Measurements from ENCODE around the gene EMP1.

Gene EMP1

GRCh38 chr12:13200841-13201240 is 4.3 kb downstream of the EMP1 start:
- H3K9me3 ChIP-seq (ENCODE audit: control insufficient read depth in 5 of 5, low read length in 5 of 5), result no peaks in the 10 kb centered on the region
- H3K9ac ChIP-seq (ENCODE audit: low read length in 5 of 5), result peak overlapping the region; percentile 77 to 100 (median 96)
- H3K4me1 ChIP-seq (ENCODE audit: control insufficient read depth in 5 of 5, insufficient read depth in 5 of 5, low read length in 5 of 5), result peaks cover 30 to 83% (median 75%) of the 10 kb centered on the region in 5 donors
- peak overlapping the region; percentile 100 for H3K27ac ChIP-seq (ENCODE audit: low read depth, low read length)
- peak overlapping the region; percentile 90 to 99 (median 95) for H3K4me3 ChIP-seq (ENCODE audit: low read depth in 1 of 5, low read length in 5 of 5)
- H3K27me3 ChIP-seq (ENCODE audit: control insufficient read depth in 5 of 5, insufficient read depth in 4 of 5, low read length in 5 of 5), result no peaks in the 10 kb centered on the region
- H3K36me3 ChIP-seq (ENCODE audit: control insufficient read depth in 5 of 5, insufficient read depth in 5 of 5, low read length in 5 of 5), result peaks cover 9 to 52% (median 34%) of the 10 kb centered on the region in 5 donors

DNA sequence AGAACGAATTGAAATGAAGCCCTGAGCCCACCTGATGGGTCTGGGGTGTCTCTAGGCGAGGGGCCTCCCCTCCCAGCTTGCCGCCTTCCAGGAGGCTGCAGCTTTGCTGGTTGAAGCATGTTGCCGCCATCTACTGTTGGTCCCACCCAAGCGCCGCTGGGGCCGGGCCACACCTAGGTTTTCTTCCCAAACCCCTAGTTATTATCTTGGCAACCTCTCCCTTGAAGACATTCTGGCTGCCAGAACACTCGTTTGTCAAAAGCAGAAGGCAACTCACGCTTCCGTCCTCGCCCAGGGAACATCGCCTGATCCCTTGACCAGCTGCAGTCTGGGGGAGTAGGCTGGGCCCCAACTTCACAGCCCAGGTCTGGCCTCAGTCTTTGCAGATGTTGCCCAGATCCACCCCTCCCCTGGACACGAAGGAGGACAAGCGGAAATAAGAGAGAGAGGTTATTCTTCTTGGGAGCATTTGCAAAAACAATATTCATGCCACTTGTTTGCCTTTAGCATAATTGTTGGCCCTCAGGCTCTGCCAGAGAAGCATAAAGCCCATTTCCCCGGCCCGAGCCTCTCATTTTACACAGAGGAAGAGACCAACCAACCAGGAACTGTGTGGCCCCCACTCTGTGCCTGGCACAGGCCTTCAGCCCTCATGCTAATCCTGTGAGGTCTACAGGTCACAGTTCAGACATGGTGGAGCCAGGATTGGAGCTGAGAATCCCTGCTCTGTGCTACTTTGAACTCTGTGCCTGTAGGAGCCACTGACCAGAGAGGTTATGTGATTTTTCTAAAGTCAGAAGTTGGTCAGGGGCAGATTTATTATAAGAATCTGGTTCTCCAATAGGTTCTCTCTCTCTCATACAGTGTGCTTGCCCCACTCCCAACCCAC is 6.8 kb downstream of the EMP1 start:
- Histone ChIP-seq H3K36me3 (ENCODE audit: control insufficient read depth in 5 of 5, insufficient read depth in 5 of 5, low read length in 5 of 5) (peaks cover 19 to 73% (median 44%) of the 10 kb centered on the region in 5 donors), H3K27ac (ENCODE audit: low read depth, low read length) (peak overlapping the region; percentile 100), H3K4me3 (ENCODE audit: low read depth in 1 of 5, low read length in 5 of 5) (peak overlapping the region; percentile 90 to 99 (median 95)), H3K9me3 (ENCODE audit: control insufficient read depth in 5 of 5, low read length in 5 of 5) (no peaks in the 10 kb centered on the region), H3K27me3 (ENCODE audit: control insufficient read depth in 5 of 5, insufficient read depth in 4 of 5, low read length in 5 of 5) (no peaks in the 10 kb centered on the region), H3K4me1 (ENCODE audit: control insufficient read depth in 5 of 5, insufficient read depth in 5 of 5, low read length in 5 of 5) (peaks cover 33 to 98% (median 94%) of the 10 kb centered on the region in 5 donors), H3K9ac (ENCODE audit: low read length in 5 of 5) (peak overlapping the region; percentile 23 to 100 (median 96))

- peak overlapping the region in 2 of 5 donors; percentile 30 to 99 for H3K9ac ChIP-seq (ENCODE audit: low read length in 5 of 5)
- peak overlapping the region; percentile 100 for H3K27ac ChIP-seq (ENCODE audit: low read depth, low read length)
- no peaks in the 10 kb centered on the region for H3K9me3 ChIP-seq (ENCODE audit: control insufficient read depth in 5 of 5, low read length in 5 of 5)
- H3K4me1 ChIP-seq (ENCODE audit: control insufficient read depth in 5 of 5, insufficient read depth in 5 of 5, low read length in 5 of 5), result peaks cover 36 to 100% (median 100%) of the 10 kb centered on the region in 5 donors
- no peaks in the 10 kb centered on the region for H3K27me3 ChIP-seq (ENCODE audit: control insufficient read depth in 5 of 5, insufficient read depth in 4 of 5, low read length in 5 of 5)
- peak overlapping the region in 4 of 5 donors; percentile 31 to 99 (median 97) for H3K4me3 ChIP-seq (ENCODE audit: low read depth in 1 of 5, low read length in 5 of 5)
- peaks cover 19 to 76% (median 42%) of the 10 kb centered on the region in 5 donors for H3K36me3 ChIP-seq (ENCODE audit: control insufficient read depth in 5 of 5, insufficient read depth in 5 of 5, low read length in 5 of 5)
Measured at GRCh38 chr12:13204428-13204827, 7.9 kb downstream of the EMP1 start.

- H3K9me3 ChIP-seq (ENCODE audit: control insufficient read depth in 5 of 5, low read length in 5 of 5), result no peaks in the 10 kb centered on the region
- H3K27me3 ChIP-seq (ENCODE audit: control insufficient read depth in 5 of 5, insufficient read depth in 4 of 5, low read length in 5 of 5), result no peaks in the 10 kb centered on the region
- peaks cover 37 to 100% (median 98%) of the 10 kb centered on the region in 5 donors for H3K4me1 ChIP-seq (ENCODE audit: control insufficient read depth in 5 of 5, insufficient read depth in 5 of 5, low read length in 5 of 5)
- peak overlapping the region; percentile 20 to 51 (median 37) for H3K4me3 ChIP-seq (ENCODE audit: low read depth in 1 of 5, low read length in 5 of 5)
- H3K9ac ChIP-seq (ENCODE audit: low read length in 5 of 5), result peak overlapping the region; percentile 41 to 78 (median 55)
- H3K36me3 ChIP-seq (ENCODE audit: control insufficient read depth in 5 of 5, insufficient read depth in 5 of 5, low read length in 5 of 5), result peaks cover 16 to 75% (median 44%) of the 10 kb centered on the region in 5 donors
- peak overlapping the region; percentile 100 for H3K27ac ChIP-seq (ENCODE audit: low read depth, low read length)
Measured at GRCh38 chr12:13205809-13206559, 9.5 kb downstream of the EMP1 start.

DNA sequence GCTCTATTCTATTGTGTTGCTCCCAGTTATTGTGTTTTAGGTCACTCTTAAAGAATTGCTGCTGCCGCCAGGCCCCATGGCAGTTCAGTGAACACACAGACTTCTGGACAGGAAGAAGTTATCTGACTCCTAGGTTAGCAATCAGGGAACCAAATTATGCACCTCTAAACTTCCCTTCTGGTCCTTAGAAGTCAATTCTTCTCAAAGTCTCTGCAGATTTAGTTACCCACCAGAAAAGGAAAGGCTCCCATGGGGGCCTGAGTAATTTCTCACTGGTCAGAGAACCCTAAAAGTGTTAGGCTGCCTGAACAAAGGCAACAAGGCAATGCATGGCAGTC is 10.0 kb downstream of the EMP1 start:
- Histone ChIP-seq H3K36me3 (ENCODE audit: control insufficient read depth in 5 of 5, insufficient read depth in 5 of 5, low read length in 5 of 5) (peaks cover 21 to 80% (median 46%) of the 10 kb centered on the region in 5 donors), H3K4me3 (ENCODE audit: low read depth in 1 of 5, low read length in 5 of 5) (peak overlapping the region; percentile 14 to 51 (median 26)), H3K4me1 (ENCODE audit: control insufficient read depth in 5 of 5, insufficient read depth in 5 of 5, low read length in 5 of 5) (peaks cover 32 to 100% (median 97%) of the 10 kb centered on the region in 5 donors), H3K27me3 (ENCODE audit: control insufficient read depth in 5 of 5, insufficient read depth in 4 of 5, low read length in 5 of 5) (no peaks in the 10 kb centered on the region), H3K9me3 (ENCODE audit: control insufficient read depth in 5 of 5, low read length in 5 of 5) (no peaks in the 10 kb centered on the region), H3K9ac (ENCODE audit: low read length in 5 of 5) (peak overlapping the region in 2 of 5 donors; percentile 40 to 60), H3K27ac (ENCODE audit: low read depth, low read length) (peak overlapping the region; percentile 100)

DNA sequence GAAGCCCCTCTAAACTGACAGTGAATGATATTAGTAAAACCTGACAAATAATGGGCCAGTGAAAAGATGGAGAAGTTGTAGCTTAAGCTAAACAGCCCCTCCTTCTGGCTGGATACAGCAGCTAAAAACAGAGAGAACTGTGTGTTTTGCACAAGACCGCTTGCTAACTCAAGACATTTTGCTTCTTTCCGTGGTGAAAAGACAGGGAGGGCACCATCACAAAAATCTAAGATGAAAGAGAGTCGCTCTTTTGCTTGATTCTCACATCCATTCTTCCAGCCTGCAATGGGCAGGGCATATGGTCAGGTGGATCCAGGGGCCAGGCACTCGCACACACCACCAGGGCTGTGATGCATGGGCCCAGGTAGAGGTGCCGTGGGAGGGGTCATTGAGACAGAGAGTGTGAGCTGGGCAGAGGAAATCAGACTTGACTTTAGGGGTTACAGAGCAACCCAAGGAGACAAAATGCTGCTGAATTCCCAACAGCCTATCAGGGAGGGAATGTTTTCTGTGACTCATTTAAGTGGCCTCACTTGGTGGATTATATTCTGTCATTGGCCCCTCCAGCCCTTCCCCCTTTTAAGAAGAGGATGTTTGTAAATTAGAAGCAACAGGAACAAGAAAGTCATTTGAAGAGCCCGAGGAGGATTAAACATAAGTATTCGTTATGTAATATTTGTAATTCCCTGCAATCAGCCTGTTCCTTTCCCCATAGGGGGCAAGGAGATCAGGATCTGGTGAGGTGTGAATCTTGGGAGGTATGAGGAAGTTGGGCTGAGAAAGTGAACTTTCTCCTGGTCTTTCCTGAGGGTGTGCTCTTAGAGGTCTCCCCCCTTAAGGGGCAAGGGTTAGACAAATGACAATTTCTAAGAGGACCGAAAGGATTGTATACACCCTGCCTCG is 12.3 kb downstream of the EMP1 start:
- Histone ChIP-seq H3K27ac (ENCODE audit: low read depth, low read length) (peak overlapping the region; percentile 100), H3K9ac (ENCODE audit: low read length in 5 of 5) (peak overlapping the region; percentile 37 to 54 (median 39)), H3K36me3 (ENCODE audit: control insufficient read depth in 5 of 5, insufficient read depth in 5 of 5, low read length in 5 of 5) (peaks cover 37 to 84% (median 59%) of the 10 kb centered on the region in 5 donors), H3K9me3 (ENCODE audit: control insufficient read depth in 5 of 5, low read length in 5 of 5) (no peaks in the 10 kb centered on the region), H3K4me1 (ENCODE audit: control insufficient read depth in 5 of 5, insufficient read depth in 5 of 5, low read length in 5 of 5) (peaks cover 22 to 84% (median 79%) of the 10 kb centered on the region in 5 donors), H3K4me3 (ENCODE audit: low read depth in 1 of 5, low read length in 5 of 5) (peak overlapping the region; percentile 12 to 39 (median 25)), H3K27me3 (ENCODE audit: control insufficient read depth in 5 of 5, insufficient read depth in 4 of 5, low read length in 5 of 5) (no peaks in the 10 kb centered on the region)

GRCh38 chr12:13209436-13210235 is 13.1 kb downstream of the EMP1 start:
- H3K9ac ChIP-seq (ENCODE audit: low read length in 5 of 5), result peak overlapping the region in 4 of 5 donors; percentile 38 to 54 (median 44)
- peaks cover 40 to 84% (median 60%) of the 10 kb centered on the region in 5 donors for H3K36me3 ChIP-seq (ENCODE audit: control insufficient read depth in 5 of 5, insufficient read depth in 5 of 5, low read length in 5 of 5)
- H3K9me3 ChIP-seq (ENCODE audit: control insufficient read depth in 5 of 5, low read length in 5 of 5), result no peaks in the 10 kb centered on the region
- H3K4me3 ChIP-seq (ENCODE audit: low read depth in 1 of 5, low read length in 5 of 5), result peak overlapping the region in 4 of 5 donors; percentile 5 to 25 (median 20)
- H3K4me1 ChIP-seq (ENCODE audit: control insufficient read depth in 5 of 5, insufficient read depth in 5 of 5, low read length in 5 of 5), result peaks cover 18 to 76% (median 71%) of the 10 kb centered on the region in 5 donors
- peak overlapping the region; percentile 100 for H3K27ac ChIP-seq (ENCODE audit: low read depth, low read length)
- no peaks in the 10 kb centered on the region for H3K27me3 ChIP-seq (ENCODE audit: control insufficient read depth in 5 of 5, insufficient read depth in 4 of 5, low read length in 5 of 5)

DNA sequence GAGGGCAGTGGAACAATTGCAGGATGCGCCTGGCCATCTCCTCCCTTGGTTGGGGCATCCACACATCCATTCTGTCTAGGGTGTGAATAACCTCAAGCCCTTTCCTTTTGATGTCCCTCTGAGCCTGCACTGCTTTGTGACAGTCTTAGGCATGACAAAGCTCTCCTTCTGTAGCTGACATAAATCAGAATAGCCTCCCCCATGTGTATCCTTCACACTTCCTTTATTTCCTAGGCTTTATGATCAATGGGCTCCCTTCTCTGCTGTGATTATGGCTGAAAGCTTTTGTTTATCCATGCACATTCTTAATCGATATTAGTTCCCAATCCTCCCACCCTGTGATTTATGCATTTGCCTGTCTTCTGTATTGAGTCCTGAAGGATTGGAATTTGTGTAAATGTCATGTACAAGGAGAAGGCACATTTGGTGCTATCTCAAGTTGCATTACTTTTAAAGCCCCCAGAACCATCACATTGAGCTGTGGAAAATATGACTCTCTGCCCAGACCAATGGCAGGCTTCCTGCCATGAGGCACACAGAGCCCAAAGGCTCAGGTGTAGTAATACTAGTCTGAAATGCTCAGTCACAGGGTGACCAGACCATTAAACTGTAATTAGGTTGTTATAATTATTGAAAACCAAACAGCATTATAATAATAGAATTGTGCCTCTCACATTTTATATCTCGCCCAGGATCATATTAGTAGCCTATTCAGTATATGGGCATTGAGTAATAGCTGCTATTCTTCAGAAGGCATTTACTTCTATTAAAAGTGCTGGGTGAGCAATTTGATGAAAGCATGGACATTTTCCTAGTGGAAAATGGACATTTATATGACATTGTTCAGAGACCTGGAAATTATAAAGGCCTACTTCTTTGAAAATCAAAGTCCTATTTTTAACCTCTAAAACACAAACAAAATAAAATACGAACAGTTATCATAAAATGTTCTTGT is 14.0 kb downstream of the EMP1 start:
- no peaks in the 10 kb centered on the region for H3K27me3 ChIP-seq (ENCODE audit: control insufficient read depth in 5 of 5, insufficient read depth in 4 of 5, low read length in 5 of 5)
- H3K27ac ChIP-seq (ENCODE audit: low read depth, low read length), result peak overlapping the region; percentile 66
- peak overlapping the region in 2 of 5 donors; percentile 50 to 54 for H3K9ac ChIP-seq (ENCODE audit: low read length in 5 of 5)
- peaks cover 40 to 90% (median 67%) of the 10 kb centered on the region in 5 donors for H3K36me3 ChIP-seq (ENCODE audit: control insufficient read depth in 5 of 5, insufficient read depth in 5 of 5, low read length in 5 of 5)
- H3K4me1 ChIP-seq (ENCODE audit: control insufficient read depth in 5 of 5, insufficient read depth in 5 of 5, low read length in 5 of 5), result peaks cover 18 to 67% (median 62%) of the 10 kb centered on the region in 5 donors
- H3K9me3 ChIP-seq (ENCODE audit: control insufficient read depth in 5 of 5, low read length in 5 of 5), result no peaks in the 10 kb centered on the region
- peak overlapping the region in 1 of 5 donors; percentile 1 for H3K4me3 ChIP-seq (ENCODE audit: low read depth in 1 of 5, low read length in 5 of 5)
